ENCODE measurements around the gene SOX5.

- TF ChIP-seq, protein P1, sequence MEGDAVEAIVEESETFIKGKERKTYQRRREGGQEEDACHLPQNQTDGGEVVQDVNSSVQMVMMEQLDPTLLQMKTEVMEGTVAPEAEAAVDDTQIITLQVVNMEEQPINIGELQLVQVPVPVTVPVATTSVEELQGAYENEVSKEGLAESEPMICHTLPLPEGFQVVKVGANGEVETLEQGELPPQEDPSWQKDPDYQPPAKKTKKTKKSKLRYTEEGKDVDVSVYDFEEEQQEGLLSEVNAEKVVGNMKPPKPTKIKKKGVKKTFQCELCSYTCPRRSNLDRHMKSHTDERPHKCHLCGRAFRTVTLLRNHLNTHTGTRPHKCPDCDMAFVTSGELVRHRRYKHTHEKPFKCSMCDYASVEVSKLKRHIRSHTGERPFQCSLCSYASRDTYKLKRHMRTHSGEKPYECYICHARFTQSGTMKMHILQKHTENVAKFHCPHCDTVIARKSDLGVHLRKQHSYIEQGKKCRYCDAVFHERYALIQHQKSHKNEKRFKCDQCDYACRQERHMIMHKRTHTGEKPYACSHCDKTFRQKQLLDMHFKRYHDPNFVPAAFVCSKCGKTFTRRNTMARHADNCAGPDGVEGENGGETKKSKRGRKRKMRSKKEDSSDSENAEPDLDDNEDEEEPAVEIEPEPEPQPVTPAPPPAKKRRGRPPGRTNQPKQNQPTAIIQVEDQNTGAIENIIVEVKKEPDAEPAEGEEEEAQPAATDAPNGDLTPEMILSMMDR (IDR thresholded peaks at IDR 0.05) = no peak
- no peak for TF ChIP-seq EZH2 (IDR thresholded peaks at IDR 0.05; ENCODE audit: borderline replicate concordance, insufficient read depth, low read depth, low read length, poor library complexity, severe bottlenecking)
Measured at GRCh38 chr12:23560611-23561010, 388.9 kb downstream of the SOX5 start.

Data from B cell (primary cell).